ENCODE data around the gene MBOAT7. TPM values are rescaled to one million over a fixed set of nuclear protein-coding genes. Genes with fewer than 3 reads are reported as not detected.

The MBOAT7 gene
- total and polyA plus RNA-seq, 2 of the 8 experiments (the other 6 are each of a cell fraction or from before 2014, with no cell fraction given), result 85.5 to 90.9 TPM

DNA sequence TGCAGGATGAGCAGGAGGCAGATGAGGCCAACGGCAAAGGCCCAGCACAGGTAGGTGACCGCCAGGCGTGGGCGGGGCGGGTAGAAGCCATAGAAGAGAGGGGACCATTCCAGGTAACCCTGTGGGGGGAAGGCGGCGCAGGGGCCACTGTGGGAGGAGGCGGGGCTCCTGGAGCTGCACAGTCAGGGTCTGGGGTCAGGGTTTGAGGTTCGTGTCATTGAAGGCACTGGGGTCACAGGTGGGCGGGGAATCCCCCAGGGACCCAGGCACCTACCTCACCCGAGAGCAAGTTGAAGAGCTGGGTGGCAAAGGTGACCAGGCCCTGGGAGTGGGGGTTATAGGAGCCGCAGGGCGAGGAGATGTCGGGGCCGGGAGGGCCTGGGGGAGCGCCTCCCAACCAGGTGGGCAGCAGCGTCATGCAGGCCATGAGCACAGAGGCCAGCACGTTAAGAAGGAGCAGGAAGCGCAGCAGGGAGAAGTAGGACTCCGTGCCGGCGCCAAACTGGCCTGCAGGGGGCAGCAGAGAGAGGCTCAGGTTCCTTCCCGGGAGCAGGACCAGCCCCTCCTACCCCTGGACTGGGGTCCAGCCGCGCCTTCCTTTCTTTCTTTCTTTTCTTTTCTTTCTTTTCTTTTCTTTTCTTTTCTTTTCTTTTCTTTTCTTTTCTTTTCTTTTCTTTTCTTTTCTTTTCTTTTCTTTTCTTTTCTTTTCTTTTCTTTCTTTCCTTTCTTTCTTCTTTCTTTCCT lies 21.0 kb downstream of the MBOAT7 start (continued):
- TF ChIP-seq NANOG (IDR thresholded peaks at IDR 0.05; ENCODE audit: insufficient read depth, low read depth, low read length, poor library complexity, severe bottlenecking) (no peak), KDM1A (IDR thresholded peaks at IDR 0.05; ENCODE audit: borderline replicate concordance, low read length) (no peak), SIN3A (conservative IDR thresholded peaks at IDR 0.05 in 1 of 2, IDR thresholded peaks at IDR 0.05 in 1 of 2; ENCODE audit: low read depth in 1 of 2, low read length in 2 of 2) (peak in 1 of 2 experiments; percentile 59; a peak in 1 of 4 replicates), KDM4A (IDR thresholded peaks at IDR 0.05; ENCODE audit: low read depth, low read length, severe bottlenecking) (no peak), CREB1 (IDR thresholded peaks at IDR 0.05) (peak; percentile 67), JUN (IDR thresholded peaks at IDR 0.05; ENCODE audit: low read depth, low read length) (no peak), RAD21 (IDR thresholded peaks at IDR 0.05 in 1 of 2, conservative IDR thresholded peaks at IDR 0.05 in 1 of 2; ENCODE audit: low read depth in 2 of 2, low read length in 2 of 2) (peak; percentile 57), SP4 (IDR thresholded peaks at IDR 0.05; ENCODE audit: low read length) (no peak), RFX5 (IDR thresholded peaks at IDR 0.05; ENCODE audit: borderline replicate concordance, low read depth, low read length) (no peak), SUZ12 (IDR thresholded peaks at IDR 0.05; ENCODE audit: low read length) (no peak), TAF7 (optimal IDR thresholded peaks at IDR 0.05; ENCODE audit: borderline replicate concordance, low read depth, low read length) (no peak), CBX5 (IDR thresholded peaks at IDR 0.05; ENCODE audit: low read depth, low read length) (no peak), SIX5 (IDR thresholded peaks at IDR 0.05; ENCODE audit: low read depth, low read length) (no peak), BCL11A (IDR thresholded peaks at IDR 0.05; ENCODE audit: low read depth in 2 of 2, low read length in 2 of 2) (no peak)
- TF ChIP-seq, protein P1, sequence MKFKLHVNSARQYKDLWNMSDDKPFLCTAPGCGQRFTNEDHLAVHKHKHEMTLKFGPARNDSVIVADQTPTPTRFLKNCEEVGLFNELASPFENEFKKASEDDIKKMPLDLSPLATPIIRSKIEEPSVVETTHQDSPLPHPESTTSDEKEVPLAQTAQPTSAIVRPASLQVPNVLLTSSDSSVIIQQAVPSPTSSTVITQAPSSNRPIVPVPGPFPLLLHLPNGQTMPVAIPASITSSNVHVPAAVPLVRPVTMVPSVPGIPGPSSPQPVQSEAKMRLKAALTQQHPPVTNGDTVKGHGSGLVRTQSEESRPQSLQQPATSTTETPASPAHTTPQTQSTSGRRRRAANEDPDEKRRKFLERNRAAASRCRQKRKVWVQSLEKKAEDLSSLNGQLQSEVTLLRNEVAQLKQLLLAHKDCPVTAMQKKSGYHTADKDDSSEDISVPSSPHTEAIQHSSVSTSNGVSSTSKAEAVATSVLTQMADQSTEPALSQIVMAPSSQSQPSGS (IDR thresholded peaks at IDR 0.05; ENCODE audit: low read length), result no peak
- TF ChIP-seq, protein P2, sequence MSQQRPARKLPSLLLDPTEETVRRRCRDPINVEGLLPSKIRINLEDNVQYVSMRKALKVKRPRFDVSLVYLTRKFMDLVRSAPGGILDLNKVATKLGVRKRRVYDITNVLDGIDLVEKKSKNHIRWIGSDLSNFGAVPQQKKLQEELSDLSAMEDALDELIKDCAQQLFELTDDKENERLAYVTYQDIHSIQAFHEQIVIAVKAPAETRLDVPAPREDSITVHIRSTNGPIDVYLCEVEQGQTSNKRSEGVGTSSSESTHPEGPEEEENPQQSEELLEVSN (IDR thresholded peaks at IDR 0.05), result 0 out of 2 replicates have a peak, but pooled peaks have one; percentile 30
- TF ChIP-seq, protein P3, sequence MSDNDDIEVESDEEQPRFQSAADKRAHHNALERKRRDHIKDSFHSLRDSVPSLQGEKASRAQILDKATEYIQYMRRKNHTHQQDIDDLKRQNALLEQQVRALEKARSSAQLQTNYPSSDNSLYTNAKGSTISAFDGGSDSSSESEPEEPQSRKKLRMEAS (IDR thresholded peaks at IDR 0.05), result peak; percentile 68; the same call in 1 of the 2 replicates
- TF ChIP-seq, protein P4, sequence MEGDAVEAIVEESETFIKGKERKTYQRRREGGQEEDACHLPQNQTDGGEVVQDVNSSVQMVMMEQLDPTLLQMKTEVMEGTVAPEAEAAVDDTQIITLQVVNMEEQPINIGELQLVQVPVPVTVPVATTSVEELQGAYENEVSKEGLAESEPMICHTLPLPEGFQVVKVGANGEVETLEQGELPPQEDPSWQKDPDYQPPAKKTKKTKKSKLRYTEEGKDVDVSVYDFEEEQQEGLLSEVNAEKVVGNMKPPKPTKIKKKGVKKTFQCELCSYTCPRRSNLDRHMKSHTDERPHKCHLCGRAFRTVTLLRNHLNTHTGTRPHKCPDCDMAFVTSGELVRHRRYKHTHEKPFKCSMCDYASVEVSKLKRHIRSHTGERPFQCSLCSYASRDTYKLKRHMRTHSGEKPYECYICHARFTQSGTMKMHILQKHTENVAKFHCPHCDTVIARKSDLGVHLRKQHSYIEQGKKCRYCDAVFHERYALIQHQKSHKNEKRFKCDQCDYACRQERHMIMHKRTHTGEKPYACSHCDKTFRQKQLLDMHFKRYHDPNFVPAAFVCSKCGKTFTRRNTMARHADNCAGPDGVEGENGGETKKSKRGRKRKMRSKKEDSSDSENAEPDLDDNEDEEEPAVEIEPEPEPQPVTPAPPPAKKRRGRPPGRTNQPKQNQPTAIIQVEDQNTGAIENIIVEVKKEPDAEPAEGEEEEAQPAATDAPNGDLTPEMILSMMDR (IDR thresholded peaks at IDR 0.05; ENCODE audit: control extremely low read depth in 1 of 3, insufficient read depth in 1 of 3, low read depth in 1 of 3, low read length in 3 of 3), result peak; percentile 81 to 92 (median 91)
